Measurements from ENCODE around the gene FMNL3.

The FMNL3 gene

DNA sequence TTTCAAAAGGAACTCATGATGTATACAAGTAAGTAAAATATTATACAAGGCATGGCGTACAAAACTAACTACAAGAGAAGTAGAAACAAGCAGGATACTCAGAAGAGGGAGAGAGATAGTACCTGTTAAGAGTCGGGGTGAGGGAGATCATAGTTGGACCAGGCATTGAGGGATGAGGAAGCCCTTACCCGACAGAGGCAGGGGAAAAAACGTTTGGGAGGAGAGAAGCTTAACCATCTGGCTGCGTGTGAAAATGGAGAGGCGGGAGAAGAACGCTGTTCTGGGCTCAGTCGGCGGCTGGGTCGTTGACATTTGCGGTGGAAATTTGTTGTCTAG lies 575 bp upstream of the FMNL3 start:
- TF ChIP-seq CTCF (IDR thresholded peaks at IDR 0.05; ENCODE audit: low read depth, low read length, missing control alignments) = no peak
- DNase-seq (ENCODE audit: low read depth) = no peak
- no peak overlapping the region for H3K4me3 ChIP-seq (ENCODE audit: low read depth, low read length)
- in situ Hi-C loops (cut with HindIII; ENCODE audit: low sequenced_read_pairs) = loop anchor here (5.0 kb wide), 1 partner anchor 65 kb away; no protein-coding TSS in a partner anchor

DNA sequence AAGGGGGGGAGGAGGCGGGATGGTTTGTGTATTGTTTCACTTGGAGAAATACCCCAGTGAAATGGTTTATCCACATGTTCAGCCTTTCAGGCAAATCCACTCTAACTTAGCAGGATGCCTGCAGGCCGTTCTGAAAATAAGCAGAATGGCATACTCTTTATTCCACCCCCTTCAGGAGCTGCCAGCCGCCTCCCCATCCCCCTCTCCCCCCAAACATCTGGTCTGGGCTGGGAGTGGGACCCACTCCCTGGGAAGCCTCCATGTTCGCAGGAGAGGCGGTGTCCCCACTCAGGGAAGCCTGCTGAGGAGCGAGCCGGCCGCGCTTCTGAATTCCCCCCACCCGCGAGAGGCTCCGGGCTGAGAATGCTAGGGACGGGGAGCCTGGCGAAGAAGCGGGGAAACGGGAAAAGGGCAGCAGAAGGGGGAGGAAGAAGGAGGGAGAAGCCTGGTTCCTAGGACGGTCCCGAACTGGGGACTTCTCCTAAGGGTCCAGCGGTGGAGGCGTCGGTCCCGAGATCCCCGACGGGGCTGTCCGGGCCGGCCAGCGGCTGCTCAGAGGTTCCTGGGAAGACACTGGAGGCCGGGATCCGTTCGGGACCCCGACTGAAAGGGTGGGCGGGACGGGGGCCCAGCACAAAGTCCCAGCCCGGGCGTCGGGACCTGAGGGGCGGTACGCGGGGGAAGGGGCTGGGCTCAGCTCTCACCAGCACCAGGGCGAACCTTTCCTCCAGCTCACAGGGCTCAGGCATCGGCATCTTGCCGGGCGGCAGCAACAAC lies 666 bp downstream of the FMNL3 start:
- in situ Hi-C loops (cut with HindIII; ENCODE audit: low sequenced_read_pairs) = loop anchor here (5.0 kb wide), 1 partner anchor 64 kb away; no protein-coding TSS in a partner anchor
- DNase-seq (ENCODE audit: low read depth) = peak; percentile 16
- no peak for TF ChIP-seq CTCF (IDR thresholded peaks at IDR 0.05; ENCODE audit: low read depth, low read length, missing control alignments)

GRCh38 chr12:49705479-49706134 lies 1.6 kb downstream of the FMNL3 start:
- H3K4me3 ChIP-seq (ENCODE audit: low read depth, low read length) = peak overlapping the region; percentile 89
- in situ Hi-C loops (cut with HindIII; ENCODE audit: low sequenced_read_pairs) = loop anchor here (5.0 kb wide), 1 partner anchor 63 kb away; no protein-coding TSS in a partner anchor
- DNase-seq (ENCODE audit: low read depth) = peak; percentile 53
- no peak for TF ChIP-seq CTCF (IDR thresholded peaks at IDR 0.05; ENCODE audit: low read depth, low read length, missing control alignments)

More for the DNA sequence above, 666 bp downstream of the FMNL3 start:
- H3K4me3 ChIP-seq (ENCODE audit: low read depth, low read length) = peak overlapping the region; percentile 89

GRCh38 chr12:49703647-49704137 lies 3.5 kb downstream of the FMNL3 start:
- in situ Hi-C loops (cut with HindIII; ENCODE audit: low sequenced_read_pairs) = no loop called here
- peak; percentile 79 for DNase-seq (ENCODE audit: low read depth)

DNA sequence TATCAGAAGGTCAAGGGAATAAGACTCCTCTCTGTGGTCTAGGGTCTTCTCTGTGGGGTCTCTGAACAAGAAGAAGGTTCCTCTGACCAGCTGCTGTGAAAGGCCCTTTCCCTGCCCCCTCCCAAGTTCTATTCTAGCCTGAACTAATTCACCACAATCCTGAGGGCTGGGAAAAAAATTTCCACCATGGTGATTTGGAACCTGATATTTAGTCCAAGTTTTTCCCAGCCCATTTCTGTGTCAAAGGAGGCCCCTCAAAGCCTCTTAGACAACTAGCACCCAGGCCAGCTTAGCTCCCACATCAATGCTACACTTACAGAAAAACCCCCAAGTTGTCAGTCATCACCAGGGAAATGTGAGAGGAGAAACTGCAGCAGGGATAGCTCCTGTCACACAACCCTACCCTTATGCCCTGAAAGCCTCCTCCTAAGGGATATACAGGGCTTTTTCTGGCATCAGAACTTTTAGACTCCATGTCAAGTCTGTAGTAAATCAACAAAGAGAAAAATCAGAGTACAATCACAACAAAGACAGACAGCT lies 4.5 kb downstream of the FMNL3 start:
- TF ChIP-seq CTCF (IDR thresholded peaks at IDR 0.05; ENCODE audit: low read depth, low read length, missing control alignments) = no peak
- peak; percentile 73 for DNase-seq (ENCODE audit: low read depth)
- peak overlapping the region; percentile 8 for H3K4me3 ChIP-seq (ENCODE audit: low read depth, low read length)
- in situ Hi-C loops (cut with HindIII; ENCODE audit: low sequenced_read_pairs) = no loop called here

More at GRCh38 chr12:49703647-49704137, 3.5 kb downstream of the FMNL3 start:
- TF ChIP-seq CTCF (IDR thresholded peaks at IDR 0.05; ENCODE audit: low read depth, low read length, missing control alignments) = no peak
- H3K4me3 ChIP-seq (ENCODE audit: low read depth, low read length) = no peak overlapping the region

DNA sequence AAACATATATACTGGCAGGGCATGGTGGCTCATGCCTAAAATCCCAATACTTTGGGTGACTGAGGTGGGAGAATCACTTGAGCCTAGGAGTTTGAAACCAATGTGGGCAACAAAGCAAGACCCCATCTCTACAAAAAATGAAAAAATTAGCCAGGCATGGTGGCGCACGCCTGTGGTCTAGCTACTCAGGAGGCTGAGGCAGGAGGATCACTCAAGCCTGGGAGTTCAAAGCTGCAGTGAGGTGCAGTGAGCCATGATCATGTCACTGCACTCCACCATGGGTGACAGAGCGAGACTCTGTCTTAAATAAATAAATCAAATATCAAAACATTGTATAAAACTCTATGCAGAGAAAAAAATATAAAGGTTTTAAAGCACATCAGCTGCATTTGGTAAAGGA lies 5.2 kb downstream of the FMNL3 start:
- in situ Hi-C loops (cut with HindIII; ENCODE audit: low sequenced_read_pairs) = no loop called here
- DNase-seq (ENCODE audit: low read depth) = no peak
- TF ChIP-seq CTCF (IDR thresholded peaks at IDR 0.05; ENCODE audit: low read depth, low read length, missing control alignments) = no peak
- H3K4me3 ChIP-seq (ENCODE audit: low read depth, low read length) = no peak overlapping the region

Measured in astrocyte of the cerebellum (primary cell).